K562 (cell line): ENCODE results near the gene RIPOR1. TPM values are rescaled to one million over a fixed set of nuclear protein-coding genes. Genes with fewer than 3 reads are reported as not detected.

ENCODE experiments used
- CBX2 ChIP-seq: fragments of 200-600 bp; sonication (generic); IDR thresholded peaks from one replicate; pipeline ENCODE4 v1.6.1; 2012; ENCODE audit warnings: mild to moderate bottlenecking, low read length, inconsistent platforms; ENCODE audit not compliant: insufficient read depth, poor library complexity, severe bottlenecking
- DMBX1 ChIP-seq: fragments of 250-450 bp; sonication (Bioruptor Pico); IDR thresholded peaks from 2 replicates; pipeline ENCODE4 v1.8.0; 2022; ENCODE audit warnings: inconsistent platforms, mild to moderate bottlenecking, moderate library complexity, borderline replicate concordance
- EWSR1 ChIP-seq: fragments of 450-650 bp; IDR thresholded peaks from 2 replicates; pipeline ENCODE4 v1.6.1; 2018; ENCODE audit warnings: borderline replicate concordance, mild to moderate bottlenecking, low read depth, moderate library complexity; ENCODE audit not compliant: partially characterized antibody
- HLTF ChIP-seq: fragments of 450-650 bp; IDR thresholded peaks from 2 replicates; pipeline ENCODE4 v1.6.1; 2016
- HOXB6 ChIP-seq: fragments of 250-450 bp; sonication (Bioruptor Pico); IDR thresholded peaks from 2 replicates; pipeline ENCODE4 v1.5.1; 2022; ENCODE audit warnings: mild to moderate bottlenecking, borderline replicate concordance
- KAT8 ChIP-seq: fragments of 450-650 bp; IDR thresholded peaks from 2 replicates; pipeline ENCODE4 v1.6.1; 2016; ENCODE audit warnings: low read depth, mild to moderate bottlenecking
- MLLT1 ChIP-seq, 2 experiments: fragments of 450-650 bp; IDR thresholded peaks; 2 replicates each; pipeline ENCODE4 v1.6.1; 2016
- NFATC3 ChIP-seq: fragments of 450-650 bp; IDR thresholded peaks from 2 replicates; pipeline ENCODE4 v1.6.1; 2017; ENCODE audit warnings: mild to moderate bottlenecking
- NR4A1 ChIP-seq, 2 experiments: fragments of 250-450 bp in 1 of 2; fragments of 450-650 bp in 1 of 2; sonication (Bioruptor Pico) in 1 of 2; IDR thresholded peaks; 2 replicates each; pipeline versions ENCODE4 v1.4.0 to v1.6.1; 2016 to 2020; ENCODE audit warnings: mild to moderate bottlenecking in 2 of 2, missing compliant biosample characterization in 1 of 2, missing genetic modification characterization in 1 of 2, moderate library complexity in 1 of 2
- RBFOX2 ChIP-seq: fragments of 200-400 bp; formaldehyde crosslinking; IDR thresholded peaks from 2 replicates; pipeline ENCODE4 v1.6.1; 2017; ENCODE audit warnings: low read depth, mild to moderate bottlenecking, low read length, moderate library complexity
- SMAD4 ChIP-seq: fragments of 250-450 bp; sonication (Bioruptor Pico); conservative IDR thresholded peaks from 2 replicates; pipeline ENCODE4 v1.8.0; 2021; ENCODE audit warnings: inconsistent platforms, mild to moderate bottlenecking, moderate library complexity
- STAT5A ChIP-seq: IDR thresholded peaks from 2 replicates; pipeline ENCODE4 v1.6.1; 2012; ENCODE audit warnings: low read length, inconsistent platforms, borderline replicate concordance
- THRAP3 ChIP-seq: fragments of 450-650 bp; IDR thresholded peaks from 2 replicates; pipeline ENCODE4 v1.6.1; 2016; ENCODE audit warnings: mild to moderate bottlenecking, inconsistent platforms, borderline replicate concordance
- TRIM24 ChIP-seq, 2 experiments: fragments of 450-650 bp; IDR thresholded peaks; 2 replicates each; pipeline ENCODE4 v1.6.1; 2016
- ZBED1 ChIP-seq: IDR thresholded peaks from 2 replicates; pipeline ENCODE4 v1.6.1; 2014
- ZFP30 ChIP-seq: fragments of 250-450 bp; sonication (Bioruptor Pico); IDR thresholded peaks from 2 replicates; pipeline ENCODE4 v1.8.0; 2022; ENCODE audit warnings: moderate library complexity, mild to moderate bottlenecking, inconsistent platforms, borderline replicate concordance
- ZHX1 ChIP-seq: fragments of 150-350 bp; conservative IDR thresholded peaks from 2 replicates; pipeline ENCODE4 v1.6.1; 2014; ENCODE audit warnings: low read length
- ZNF134 ChIP-seq: fragments of 250-450 bp; sonication (Bioruptor Pico); conservative IDR thresholded peaks from 2 replicates; pipeline ENCODE4 v1.4.0; 2020
- ZNF232 ChIP-seq: sonication (generic); formaldehyde crosslinking; IDR thresholded peaks from 2 replicates; pipeline ENCODE4 v1.8.0; 2022; ENCODE audit warnings: mild to moderate bottlenecking, missing genetic modification reagents
- ZNF41 ChIP-seq: fragments of 250-450 bp; sonication (Bioruptor Pico); conservative IDR thresholded peaks from 2 replicates; pipeline ENCODE4 v1.4.0; 2020; ENCODE audit warnings: mild to moderate bottlenecking
- ZNF436 ChIP-seq: fragments of 250-450, 450-650 bp; sonication (Bioruptor Pico); formaldehyde crosslinking; IDR thresholded peaks from 2 replicates; pipeline ENCODE4 v1.7.0; 2020; ENCODE audit warnings: mild to moderate bottlenecking
- ZNF589 ChIP-seq: fragments of 200-800 bp; sonication (Bioruptor generic); IDR thresholded peaks from 2 replicates; pipeline ENCODE4 v1.6.1; 2016; ENCODE audit warnings: low read depth, missing genetic modification characterization, missing compliant biosample characterization
- ZNF699 ChIP-seq: fragments of 250-450 bp; sonication (Bioruptor Pico); IDR thresholded peaks from 2 replicates; pipeline ENCODE4 v1.8.0; 2021; ENCODE audit warnings: mild to moderate bottlenecking, moderate library complexity; ENCODE audit not compliant: insufficient replicate concordance
- ZSCAN29 ChIP-seq: fragments of 450-650 bp; IDR thresholded peaks from 2 replicates; pipeline ENCODE4 v1.6.1; 2017
- polyA plus RNA-seq, 8 experiments: library from polyadenylated mRNA; depleted of rRNA in 4 of 8; stranded (reverse) in 5 of 8; unstranded in 3 of 8; fragments of >200 nt; fragmentation: Nextera tagmentation in 2 of 8; fragmentation: Illumina TruSeq in 1 of 8; extraction: Ambion mirVana in 2 of 8; extraction: Trizol in 1 of 8; gene quantifications; 2 replicates each; pipeline versions ENCODE4 v1.2.1 to v1.2.3, GENCODE V29; 2011 to 2014; ENCODE audit warnings: inconsistent platforms in 1 of 8, missing spikeins in 1 of 8
- total RNA-seq, 7 experiments: library from RNA; depleted of rRNA in 6 of 7; stranded (reverse); fragments of >200 nt in 6 of 7; fragmentation: Illumina TruSeq in 2 of 7; extraction: Trizol in 2 of 7; gene quantifications; 2 replicates each; pipeline versions ENCODE4 v1.2.1 to v1.2.3, GENCODE V29; 2011 to 2021; ENCODE audit warnings: low replicate concordance in 1 of 7
- TF ChIP-seq, protein P1 (sequence below): fragments of 450-650 bp; conservative IDR thresholded peaks from 2 replicates; pipeline ENCODE4 v1.6.1; 2016; ENCODE audit warnings: missing genetic modification characterization, low read depth, mild to moderate bottlenecking, control low read depth, missing compliant biosample characterization

RIPOR1 gene
- total and polyA plus RNA-seq, 9 of the 15 experiments (the other 6 are each of a cell fraction or from before 2014, with no cell fraction given), result 0.36 to 31.1 (median 3.0) TPM

- TF ChIP-seq, protein P1, sequence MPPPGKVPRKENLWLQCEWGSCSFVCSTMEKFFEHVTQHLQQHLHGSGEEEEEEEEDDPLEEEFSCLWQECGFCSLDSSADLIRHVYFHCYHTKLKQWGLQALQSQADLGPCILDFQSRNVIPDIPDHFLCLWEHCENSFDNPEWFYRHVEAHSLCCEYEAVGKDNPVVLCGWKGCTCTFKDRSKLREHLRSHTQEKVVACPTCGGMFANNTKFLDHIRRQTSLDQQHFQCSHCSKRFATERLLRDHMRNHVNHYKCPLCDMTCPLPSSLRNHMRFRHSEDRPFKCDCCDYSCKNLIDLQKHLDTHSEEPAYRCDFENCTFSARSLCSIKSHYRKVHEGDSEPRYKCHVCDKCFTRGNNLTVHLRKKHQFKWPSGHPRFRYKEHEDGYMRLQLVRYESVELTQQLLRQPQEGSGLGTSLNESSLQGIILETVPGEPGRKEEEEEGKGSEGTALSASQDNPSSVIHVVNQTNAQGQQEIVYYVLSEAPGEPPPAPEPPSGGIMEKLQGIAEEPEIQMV (tag), result no peak
- TF ChIP-seq ZHX1, result no peak
- TF ChIP-seq STAT5A, result no peak
- peak; percentile 78; the same call in 1 of the 2 replicates for TF ChIP-seq HLTF
- no peak for TF ChIP-seq ZNF699 (CRISPR knock-in tag)
- TF ChIP-seq ZNF41 (CRISPR knock-in tag), result no peak
- TF ChIP-seq SMAD4, result no peak
- no peak for TF ChIP-seq HOXB6 (CRISPR knock-in tag)
- peak; percentile 22 to 47; a peak in 1 of 4 replicates for TF ChIP-seq MLLT1 (IDR thresholded peaks at IDR 0.05)
- TF ChIP-seq EWSR1, result no peak
- no peak for TF ChIP-seq DMBX1 (CRISPR knock-in tag)
- TF ChIP-seq KAT8, result no peak
- no peak; the same call in 1 of the 2 replicates for TF ChIP-seq ZBED1
- TF ChIP-seq THRAP3, result peak; percentile 78; the same call in 1 of the 2 replicates
- TF ChIP-seq ZNF134 (CRISPR knock-in tag), result no peak
- TF ChIP-seq CBX2, result no peak
- TF ChIP-seq ZNF232 (CRISPR knock-in tag), result 0 out of 2 replicates have a peak, but pooled peaks have one; percentile 55
- no peak for TF ChIP-seq ZFP30 (CRISPR knock-in tag)
- TF ChIP-seq NFATC3, result peak; percentile 61; the same call in 1 of the 2 replicates
- no peak for TF ChIP-seq RBFOX2
- no peak for TF ChIP-seq NR4A1 (CRISPR knock-in tag; IDR thresholded peaks at IDR 0.05)
- TF ChIP-seq NR4A1 (tag; IDR thresholded peaks at IDR 0.05), result no peak
- no peak for TF ChIP-seq ZSCAN29
- no peak for TF ChIP-seq ZNF436 (CRISPR knock-in tag)
- peak; percentile 43; the same call in 1 of the 2 replicates for TF ChIP-seq ZNF589 (CRISPR knock-in tag)
- no peak for TF ChIP-seq TRIM24 (IDR thresholded peaks at IDR 0.05)
Measured at GRCh38 chr16:67481561-67482232, 46.9 kb upstream of the RIPOR1 start (continued).
